Endothelial cell of umbilical vein (primary cell): ENCODE data around the gene ARHGEF38. TPM values are rescaled to one million over a fixed set of nuclear protein-coding genes. Genes with fewer than 3 reads are reported as not detected.

ENCODE experiments used
- BruUV-seq: library from RNA; stranded (reverse); fragments of 400-500 nt; replicated peaks from 2 replicates; lab custom pipeline; 2021; lab: Mats Ljungman, UMichigan
- CTCF ChIA-PET: fragments of 300-600, 350-600 bp; sonication (Branson Sonifier 250); formaldehyde crosslinking; loops from one replicate; lab custom pipeline; 2021; ENCODE audit warnings: antibody characterized with exemption, inconsistent platforms; lab: Charles Lee
- POLR2A ChIA-PET: fragments of 300-600, 350-600 bp; sonication (Branson Sonifier 250); formaldehyde crosslinking; loops from one replicate; lab custom pipeline; 2021; ENCODE audit warnings: antibody characterized with exemption, inconsistent platforms; lab: Charles Lee
- DNase-seq: peaks from one replicate; pipeline ENCODE4 v3.0.0-alpha.2; 2011; ENCODE audit warnings: low read depth, low spot score
- FAIRE-seq: peaks from 2 replicates; lab custom pipeline; 2011; peaks lifted over from hg19 to GRCh38; lab: Jason Lieb, UNC
- H2AFZ ChIP-seq: 2 replicates; pipeline ENCODE4 v1.6.0; 2012; ENCODE audit warnings: low read depth, low read length, control low read depth, inconsistent platforms
- H3K27ac ChIP-seq: 2 replicates; pipeline ENCODE4 v1.5.1; 2011; ENCODE audit warnings: low read depth, mild to moderate bottlenecking, control low read depth, low read length, moderate library complexity; ENCODE audit not compliant: insufficient read depth
- H3K27me3 ChIP-seq, 2 experiments: 2 replicates each; pipeline versions ENCODE4 v1.6.0 to v1.6.1; 2011; ENCODE audit warnings: low read length in 2 of 2, mixed read lengths in 1 of 2; ENCODE audit not compliant: control insufficient read depth in 2 of 2, insufficient read depth in 2 of 2
- H3K36me3 ChIP-seq, 2 experiments: 2 replicates in 1 of 2; 3 replicates in 1 of 2; pipeline ENCODE4 v1.5.1; 2011; ENCODE audit warnings: low read length in 2 of 2, mild to moderate bottlenecking in 1 of 2, moderate library complexity in 1 of 2; ENCODE audit not compliant: control insufficient read depth in 2 of 2, insufficient read depth in 2 of 2; ENCODE audit errors: extremely low read depth in 1 of 2
- H3K4me1 ChIP-seq: 3 replicates; pipeline ENCODE4 v1.5.1; 2011; ENCODE audit warnings: mild to moderate bottlenecking, low read length; ENCODE audit not compliant: control insufficient read depth, insufficient read depth; ENCODE audit errors: extremely low read depth
- H3K4me2 ChIP-seq: 2 replicates; pipeline ENCODE4 v1.6.1; 2011; ENCODE audit warnings: low read length, control low read depth, mixed read lengths; ENCODE audit not compliant: insufficient read depth
- H3K4me3 ChIP-seq, 3 experiments: fragments of 200-600 bp in 1 of 3; sonication (generic), shearing (Covaris generic) in 1 of 3; replicated peaks in 1 of 3; 2 replicates each; pipeline ENCODE4 v1.5.1; 2011 to 2016; ENCODE audit warnings: control low read depth in 3 of 3, low read length in 3 of 3, mild to moderate bottlenecking in 2 of 3, inconsistent platforms in 1 of 3, low read depth in 1 of 3, moderate library complexity in 1 of 3; ENCODE audit not compliant: insufficient read depth in 1 of 3
- H3K79me2 ChIP-seq: 2 replicates; pipeline ENCODE4 v1.6.0; 2012; ENCODE audit warnings: low read length, inconsistent platforms; ENCODE audit not compliant: control insufficient read depth, insufficient read depth
- H3K9ac ChIP-seq: replicated peaks from 2 replicates; pipeline ENCODE3; 2011; ENCODE audit warnings: low read length, control low read depth; ENCODE audit not compliant: insufficient read depth; ENCODE audit errors: extremely low read depth
- H3K9me1 ChIP-seq: replicated peaks from 3 replicates; pipeline ENCODE4 v1.6.0; 2011; ENCODE audit warnings: mild to moderate bottlenecking, low read length; ENCODE audit not compliant: control insufficient read depth, insufficient read depth; ENCODE audit errors: extremely low read depth
- H3K9me3 ChIP-seq: replicated peaks from 2 replicates; pipeline ENCODE4 v1.5.1; 2012; ENCODE audit warnings: low read length, inconsistent platforms; ENCODE audit not compliant: control insufficient read depth, insufficient read depth
- H4K20me1 ChIP-seq: replicated peaks from 2 replicates; pipeline ENCODE3; 2011; ENCODE audit warnings: mild to moderate bottlenecking, low read length; ENCODE audit not compliant: control insufficient read depth, insufficient read depth; ENCODE audit errors: extremely low read depth
- EZH2 ChIP-seq: IDR thresholded peaks from 2 replicates; pipeline ENCODE4 v1.6.1; 2012; ENCODE audit warnings: borderline replicate concordance, low read depth, mild to moderate bottlenecking, moderate library complexity, low read length, inconsistent platforms; ENCODE audit not compliant: severe bottlenecking
- FOS ChIP-seq: IDR thresholded peaks from 2 replicates; pipeline ENCODE4 v1.6.1; 2011; ENCODE audit warnings: mild to moderate bottlenecking, low read length, moderate library complexity, borderline replicate concordance; ENCODE audit not compliant: insufficient read depth
- GATA2 ChIP-seq: IDR thresholded peaks from 2 replicates; pipeline ENCODE4 v1.7.0; 2011; ENCODE audit warnings: low read depth, mild to moderate bottlenecking, moderate library complexity, mixed read lengths, low read length; ENCODE audit not compliant: insufficient read length, insufficient read depth
- JUN ChIP-seq: IDR thresholded peaks from 2 replicates; pipeline ENCODE4 v1.6.1; 2011; ENCODE audit warnings: borderline replicate concordance, low read depth; ENCODE audit not compliant: insufficient read length, insufficient read depth
- MYC ChIP-seq: IDR thresholded peaks from one replicate; pipeline ENCODE4 v1.6.1; 2011; ENCODE audit warnings: mild to moderate bottlenecking, low read depth, low read length
- POLR2A ChIP-seq: IDR thresholded peaks from 2 replicates; pipeline ENCODE4 v1.6.1; 2012; ENCODE audit warnings: low read depth, mild to moderate bottlenecking, control low read depth, low read length
- POLR2AphosphoS5 ChIP-seq: IDR thresholded peaks from 2 replicates; pipeline ENCODE4 v1.6.1; 2012; ENCODE audit warnings: low read depth, mild to moderate bottlenecking, control low read depth, low read length, moderate library complexity; ENCODE audit not compliant: insufficient read depth
- dilution Hi-C: fragments of 300-500 bp; cut with MboI; formaldehyde crosslinking; loops from one replicate; pipeline ENCODE4 v1.15.0; 2019; ENCODE audit warnings: low sequenced_read_pairs; ENCODE audit not compliant: extremely low pct_ligation_motif_present
- intact Hi-C: fragments of 100-400 bp; cut with micrococcal nuclease; formaldehyde crosslinking; loops from one replicate; pipeline ENCODE4 v1.10.0; 2022
- polyA plus RNA-seq, 4 experiments: library from polyadenylated mRNA; depleted of rRNA in 3 of 4; stranded (reverse) in 3 of 4; unstranded in 1 of 4; fragments of >200 nt; gene quantifications; 2 replicates each; pipeline versions ENCODE4 v1.2.1 to v1.2.3, GENCODE V29; 2011 to 2012; ENCODE audit warnings: missing spikeins in 1 of 4
- total RNA-seq: library from RNA; stranded (reverse); gene quantifications from 2 replicates; pipeline ENCODE4 v1.2.3, GENCODE V29; 2021
- TF ChIP-seq, protein P1 (sequence below), 2 donors: IDR thresholded peaks; 1 replicate in 1 of 2; 2 replicates in 1 of 2; pipeline ENCODE4 v1.5.1; 2011; ENCODE audit warnings: low read length in 2 of 2, mild to moderate bottlenecking in 2 of 2, moderate library complexity in 2 of 2, control low read depth in 1 of 2, inconsistent platforms in 1 of 2, low read depth in 1 of 2; ENCODE audit not compliant: insufficient read depth in 1 of 2; ENCODE audit errors: extremely low read depth in 1 of 2
- TF ChIP-seq, protein P2 (sequence below): IDR thresholded peaks from 2 replicates; pipeline ENCODE4 v1.6.1; 2011; ENCODE audit not compliant: insufficient read depth, insufficient read length

ARHGEF38 gene
- total and polyA plus RNA-seq, 2 donors (not counting 3 experiments of a cell fraction or from before 2014, with no cell fraction given) = not detected

DNA sequence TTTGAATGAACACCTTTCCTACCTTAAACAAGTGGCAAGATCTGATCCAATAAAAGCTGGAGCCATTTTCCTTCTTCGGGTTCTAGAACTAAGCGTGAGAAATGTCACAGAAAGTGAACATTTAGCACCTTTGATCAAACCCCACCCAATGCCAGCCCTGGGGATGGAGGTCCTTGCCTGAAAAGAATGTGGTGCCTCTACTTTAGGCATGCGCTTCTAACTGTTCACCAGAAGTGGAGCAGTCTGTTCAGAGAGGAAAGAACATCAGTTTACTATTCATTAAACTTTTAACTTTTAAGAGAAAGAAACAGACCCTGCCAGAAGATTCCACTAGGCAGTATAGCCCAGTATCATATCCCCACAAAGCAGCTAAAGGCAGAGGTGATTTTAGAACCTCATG lies 80.2 kb downstream of the ARHGEF38 start:
- FAIRE-seq = no peak
- no peaks in the 10 kb centered on the region for H3K27me3 ChIP-seq
- BruUV-seq = no TSS peak

More for the DNA sequence above, 80.2 kb downstream of the ARHGEF38 start:
- H3K4me3 ChIP-seq = no peak overlapping the region
- TF ChIP-seq POLR2AphosphoS5 = no peak
- no peak for TF ChIP-seq MYC
- no peak for TF ChIP-seq JUN
- TF ChIP-seq FOS = no peak
- TF ChIP-seq, protein P1, sequence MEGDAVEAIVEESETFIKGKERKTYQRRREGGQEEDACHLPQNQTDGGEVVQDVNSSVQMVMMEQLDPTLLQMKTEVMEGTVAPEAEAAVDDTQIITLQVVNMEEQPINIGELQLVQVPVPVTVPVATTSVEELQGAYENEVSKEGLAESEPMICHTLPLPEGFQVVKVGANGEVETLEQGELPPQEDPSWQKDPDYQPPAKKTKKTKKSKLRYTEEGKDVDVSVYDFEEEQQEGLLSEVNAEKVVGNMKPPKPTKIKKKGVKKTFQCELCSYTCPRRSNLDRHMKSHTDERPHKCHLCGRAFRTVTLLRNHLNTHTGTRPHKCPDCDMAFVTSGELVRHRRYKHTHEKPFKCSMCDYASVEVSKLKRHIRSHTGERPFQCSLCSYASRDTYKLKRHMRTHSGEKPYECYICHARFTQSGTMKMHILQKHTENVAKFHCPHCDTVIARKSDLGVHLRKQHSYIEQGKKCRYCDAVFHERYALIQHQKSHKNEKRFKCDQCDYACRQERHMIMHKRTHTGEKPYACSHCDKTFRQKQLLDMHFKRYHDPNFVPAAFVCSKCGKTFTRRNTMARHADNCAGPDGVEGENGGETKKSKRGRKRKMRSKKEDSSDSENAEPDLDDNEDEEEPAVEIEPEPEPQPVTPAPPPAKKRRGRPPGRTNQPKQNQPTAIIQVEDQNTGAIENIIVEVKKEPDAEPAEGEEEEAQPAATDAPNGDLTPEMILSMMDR (IDR thresholded peaks at IDR 0.05; ENCODE audit: extremely low read depth in 1 of 2, insufficient read depth in 1 of 2, low read depth in 1 of 2, low read length in 2 of 2) = no peak
- TF ChIP-seq, protein P2, sequence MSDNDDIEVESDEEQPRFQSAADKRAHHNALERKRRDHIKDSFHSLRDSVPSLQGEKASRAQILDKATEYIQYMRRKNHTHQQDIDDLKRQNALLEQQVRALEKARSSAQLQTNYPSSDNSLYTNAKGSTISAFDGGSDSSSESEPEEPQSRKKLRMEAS = no peak
- no peak for TF ChIP-seq EZH2
- no peak for TF ChIP-seq GATA2
- no peak for TF ChIP-seq POLR2A
- DNase-seq = no peak
- no peaks in the 10 kb centered on the region for H4K20me1 ChIP-seq
- H3K79me2 ChIP-seq = no peaks in the 10 kb centered on the region
- H3K9ac ChIP-seq = no peak overlapping the region
- no peaks in the 10 kb centered on the region for H3K4me1 ChIP-seq
- ChIA-PET POLR2A (no interaction called here), CTCF (interaction anchor here (1.0 to 1.5 kb wide), 3 partner anchors 9 to 34 kb away, joined by 3 read pairs; no protein-coding TSS in a partner anchor)
- H2AFZ ChIP-seq = no peak overlapping the region
- intact Hi-C loops (loop anchor here (2.0 kb wide), 1 partner anchor 492 kb away; no protein-coding TSS in a partner anchor), dilution Hi-C loops (no loop called here)
- H3K9me1 ChIP-seq = no peaks in the 10 kb centered on the region
- no peak overlapping the region for H3K27ac ChIP-seq
- H3K4me2 ChIP-seq = no peak overlapping the region
- H3K9me3 ChIP-seq = no peaks in the 10 kb centered on the region
- H3K36me3 ChIP-seq = no peaks in the 10 kb centered on the region
